Measurements from ENCODE around the gene CWC22. TPM values are rescaled to one million over a fixed set of nuclear protein-coding genes. Genes with fewer than 3 reads are reported as not detected.

The CWC22 gene
- total RNA-seq (ENCODE audit: low replicate concordance): 11.7 and 12.5 TPM in 2 replicates

DNA sequence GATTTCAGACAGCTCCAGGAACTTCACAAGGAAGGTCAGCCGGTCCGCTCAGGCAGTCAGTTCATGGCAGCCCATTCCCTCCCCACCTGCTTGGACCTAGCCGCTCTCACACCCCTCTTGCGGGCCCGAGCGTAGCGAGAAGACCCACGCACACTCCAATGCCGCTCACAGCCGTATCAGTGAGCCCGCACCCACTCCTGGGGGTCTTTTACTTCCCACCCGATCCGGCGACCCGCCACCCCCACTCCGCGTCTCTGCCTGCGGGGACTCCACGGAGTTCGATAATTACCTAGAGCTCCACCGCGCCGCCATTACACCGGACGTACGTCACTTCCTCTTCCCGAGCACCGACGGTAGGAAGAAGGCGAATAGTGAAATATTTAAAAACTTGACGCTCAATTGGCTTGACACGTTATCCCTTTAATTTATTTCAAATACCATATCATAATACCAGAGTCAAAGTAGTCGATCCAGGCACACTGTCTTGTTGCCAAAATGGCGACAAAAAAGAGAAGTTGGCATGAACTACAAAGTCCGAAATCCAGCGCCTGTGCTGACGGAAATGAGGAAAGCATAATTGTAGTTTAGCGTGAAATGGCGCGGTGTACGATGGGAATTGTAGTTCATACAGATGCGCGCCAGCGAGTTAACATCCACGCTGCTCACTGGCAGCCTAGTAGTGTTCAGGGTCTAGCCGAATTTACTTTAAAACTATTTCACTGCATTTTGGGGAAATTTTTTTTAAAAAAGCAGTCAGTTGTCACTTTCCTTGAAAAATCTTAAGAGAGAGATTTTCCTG, at the start of gene CWC22:
TSS of gene CWC22 (minus strand) at position 517 of the 799 bp plus-strand sequence. CDS start 13,956 bp downstream, outside the sequence.

Other genes with a start within 250 kb of the CWC22 start
- gene ZNF385B, start 145.7 kb downstream of the CWC22 start, total RNA-seq (ENCODE audit: low replicate concordance): not detected in 2 replicates

Measured in smooth muscle cell of the coronary artery (primary cell).